Putamen (tissue), 1 donor: ENCODE data around the gene ATRN.

ENCODE experiments used
- DNase-seq: peaks from one replicate; pipeline ENCODE4 v3.0.0-alpha.2; 2016; ENCODE audit warnings: low spot score

The ATRN gene

GRCh38 chr20:3658019-3658715, 187.3 kb downstream of the ATRN start:
- DNase-seq, result no peak

- no peak for DNase-seq
Observed at GRCh38 chr20:3658716-3659491, 188.1 kb downstream of the ATRN start.

DNA sequence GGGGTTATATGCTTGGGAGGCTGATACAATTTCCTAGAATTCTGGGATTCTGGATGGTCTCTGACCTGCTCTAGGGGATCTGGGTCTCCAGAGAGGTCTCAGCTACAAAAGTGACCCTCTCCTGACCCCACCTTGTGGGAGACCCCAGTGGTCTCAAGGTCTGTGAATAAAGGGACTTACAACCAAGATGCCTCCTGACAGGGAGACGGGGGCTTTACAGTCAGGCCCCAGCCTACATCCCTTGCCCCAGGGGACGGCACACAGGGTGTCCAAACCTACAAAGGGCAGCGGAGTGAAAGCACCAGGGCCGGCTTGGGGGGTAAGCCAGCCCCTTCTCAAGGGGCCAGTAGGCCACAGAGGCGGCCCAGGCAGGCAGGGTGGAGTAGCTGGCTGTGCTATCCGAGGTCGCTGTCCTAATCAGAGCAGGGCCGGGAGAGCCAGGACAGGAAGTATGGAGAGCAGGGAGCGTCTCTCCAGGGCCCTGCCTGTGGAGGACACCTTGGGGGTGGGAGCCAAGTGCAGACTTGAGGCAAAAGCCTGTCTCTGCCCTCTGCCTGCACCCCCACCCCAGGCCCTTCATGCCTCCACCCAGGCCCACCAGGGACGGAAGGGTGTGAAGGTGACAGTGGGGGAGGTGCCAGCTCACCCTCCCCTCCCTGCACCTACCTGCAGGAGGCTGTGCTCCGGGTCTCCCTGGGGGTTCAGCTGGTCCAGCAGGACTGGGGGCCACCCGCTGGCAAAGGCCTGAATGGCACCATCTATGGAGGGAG, 188.9 kb downstream of the ATRN start:
- DNase-seq, result no peak

GRCh38 chr20:3660262-3661059, 189.6 kb downstream of the ATRN start:
- DNase-seq, result no peak

DNA sequence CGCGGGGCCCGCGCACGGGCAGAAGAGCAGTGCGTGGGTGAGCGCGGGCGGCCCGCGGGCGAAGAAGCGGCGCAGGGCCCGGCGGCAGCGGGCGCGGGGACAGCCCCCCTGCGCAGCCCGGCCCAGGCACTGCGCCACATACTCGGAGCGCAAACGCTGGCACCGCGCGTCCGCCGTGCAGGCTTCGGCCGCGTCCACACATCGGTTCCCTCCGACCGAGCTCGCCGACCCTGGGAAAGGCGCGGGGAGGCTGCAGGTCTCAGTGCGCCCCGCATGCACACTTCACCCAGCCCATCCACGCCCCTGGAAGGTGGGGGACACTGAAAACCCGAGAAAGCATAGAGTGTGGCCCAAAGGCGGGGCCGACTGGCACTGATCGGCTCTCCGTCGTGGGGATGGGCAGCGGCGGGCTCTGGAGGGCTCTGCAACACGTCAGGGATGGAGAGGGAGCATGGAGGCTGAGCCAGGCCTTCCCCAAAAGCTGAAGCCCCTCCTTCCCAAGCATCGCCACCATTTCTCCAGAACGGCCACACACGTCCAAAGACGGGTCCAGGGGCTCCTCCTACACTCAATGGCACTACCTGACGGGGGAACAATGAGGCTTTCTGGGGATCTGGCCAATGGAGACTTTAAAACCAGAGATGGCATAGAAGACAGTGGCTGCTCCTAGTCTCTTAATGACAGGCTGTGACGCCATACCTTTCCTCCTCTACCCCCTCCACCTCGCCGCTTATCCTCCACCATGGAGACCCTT, 190.4 kb downstream of the ATRN start:
- no peak for DNase-seq

DNA sequence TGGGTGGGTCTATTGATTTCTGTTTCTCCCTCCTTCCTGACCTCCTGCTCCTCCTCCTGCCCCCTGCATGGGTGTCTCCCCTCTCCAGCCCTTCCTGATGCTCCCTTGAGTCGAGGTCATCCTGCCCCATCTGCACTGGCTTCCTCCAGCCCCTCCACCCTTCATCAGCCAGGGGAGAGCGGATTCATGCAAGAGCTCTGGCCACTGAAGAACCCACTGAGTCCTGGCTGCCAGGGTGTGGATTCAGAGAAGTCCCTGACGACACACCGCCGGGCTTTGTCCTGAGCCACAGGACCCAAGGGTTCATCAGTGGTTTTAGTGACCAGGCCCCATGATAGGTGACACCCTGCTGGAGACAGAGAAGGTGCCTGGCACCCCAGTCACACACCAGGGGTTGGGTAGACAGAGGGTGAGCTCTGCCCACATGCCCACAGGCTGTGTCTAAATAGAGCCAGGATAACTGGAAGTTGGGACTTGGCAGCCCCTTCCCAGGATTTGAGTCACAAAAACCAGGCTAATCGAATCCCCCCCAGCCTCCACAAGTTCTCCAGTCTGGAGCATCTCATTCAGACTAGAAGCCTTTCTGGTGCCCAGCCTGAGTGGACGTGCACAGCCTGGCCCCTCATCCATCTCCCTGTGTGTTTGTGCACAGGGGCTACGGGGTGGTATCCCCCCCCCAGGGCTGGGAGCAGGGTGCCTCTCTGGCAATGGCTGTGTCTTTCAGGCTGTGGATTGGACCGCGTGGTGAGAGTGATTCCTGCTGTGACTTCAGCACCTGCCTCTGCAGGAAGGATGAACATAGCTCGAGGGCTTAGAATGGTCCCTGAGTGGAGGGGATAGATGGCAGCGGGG, 191.2 kb downstream of the ATRN start:
- no peak for DNase-seq

- no peak for DNase-seq
Observed at GRCh38 chr20:3663031-3663701, 192.3 kb downstream of the ATRN start, which contains the start of gene GFRA4. TSS of gene GFRA4 (minus strand) at chr20:3663399. CDS start at chr20:3663399, 0 bp downstream.

DNA sequence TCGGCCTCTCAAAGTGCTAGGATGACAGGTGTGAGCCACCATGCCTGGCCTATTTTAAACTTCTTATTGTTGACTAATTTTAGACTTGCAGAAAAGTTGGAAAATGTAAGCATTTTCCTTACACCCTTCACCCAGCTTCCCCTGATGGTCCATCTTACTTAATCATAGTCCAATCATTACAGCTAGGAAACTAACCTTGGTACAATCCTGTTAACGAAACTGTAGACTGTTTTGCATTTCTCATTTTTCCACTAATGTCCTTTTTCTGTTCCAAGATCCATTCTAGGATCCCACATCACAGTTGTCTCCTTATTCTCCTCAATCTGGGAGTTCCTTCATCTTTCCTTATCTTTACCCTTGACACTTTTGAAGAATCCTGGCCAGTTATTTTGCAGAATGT, 193.0 kb downstream of the ATRN start:
- no peak for DNase-seq

DNA sequence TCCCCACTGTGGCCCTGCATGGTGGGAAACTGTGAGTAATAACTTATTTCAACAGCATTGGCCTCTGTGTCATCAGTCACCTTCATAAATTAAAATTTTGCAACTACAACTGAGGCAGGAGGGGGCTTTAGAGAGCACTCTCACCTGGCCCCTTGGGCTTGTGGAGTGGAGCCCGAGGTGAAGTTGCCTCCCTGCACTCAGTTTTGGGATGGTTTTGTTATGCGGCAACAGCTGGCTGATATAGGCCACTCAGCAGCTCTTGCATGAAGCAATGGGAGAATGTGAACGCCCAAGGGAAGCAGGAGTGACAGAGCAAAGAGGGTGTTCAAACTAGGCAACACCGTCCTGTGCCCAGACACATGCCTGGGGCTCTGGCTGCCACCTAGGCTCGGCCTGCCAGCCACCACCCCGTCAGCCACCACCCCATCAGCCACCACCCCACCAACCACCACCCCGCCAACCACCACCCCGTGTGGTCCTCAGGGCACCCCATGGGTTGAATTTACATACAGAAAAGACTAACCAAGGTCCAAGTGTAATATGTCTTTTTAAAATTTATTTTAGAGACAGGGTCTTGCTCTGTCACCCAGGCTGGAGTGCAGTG, 196.7 kb downstream of the ATRN start:
- no peak for DNase-seq

- DNase-seq, result no peak
Observed at GRCh38 chr20:3669710-3670367, 199.0 kb downstream of the ATRN start.

DNA sequence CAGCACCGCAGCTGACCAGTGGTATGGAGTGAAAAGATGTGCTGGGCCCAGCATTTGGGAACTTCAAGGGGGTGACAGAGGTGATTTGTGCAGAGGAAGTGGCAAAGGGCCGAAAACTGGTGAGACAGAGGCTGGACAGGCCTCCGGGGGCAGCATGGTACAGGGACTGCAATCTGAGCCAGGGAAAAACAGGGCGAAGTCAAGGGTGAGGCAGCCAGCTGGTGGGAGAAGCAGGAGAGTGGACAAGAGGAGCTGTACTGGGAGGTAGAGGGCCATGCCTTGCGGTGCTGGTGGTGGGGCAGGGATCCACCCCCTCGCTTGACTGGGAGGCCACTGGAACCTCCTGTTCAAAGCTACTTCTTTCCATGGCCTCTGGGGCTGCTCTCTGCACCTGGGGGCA, 199.7 kb downstream of the ATRN start:
- DNase-seq, result no peak

DNA sequence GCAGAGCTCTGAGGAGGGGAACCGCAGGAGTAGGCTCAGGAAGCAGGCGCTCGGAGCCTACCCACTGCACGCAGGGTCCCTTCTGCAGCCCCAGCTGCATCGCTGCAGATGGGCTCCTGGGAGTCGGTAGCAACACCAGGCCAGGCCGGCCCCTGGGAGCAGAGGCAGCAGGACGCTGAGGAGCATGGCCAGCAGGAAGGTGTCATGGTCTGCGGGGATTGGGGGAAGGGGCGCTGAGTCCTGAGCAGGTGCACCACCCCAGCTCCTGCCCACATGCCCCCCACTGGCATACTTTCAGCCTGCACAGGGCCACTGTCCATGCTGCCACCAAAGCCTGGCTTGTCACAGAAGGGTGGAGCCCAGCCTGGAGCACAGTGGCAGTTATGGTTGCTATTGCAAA, 200.1 kb downstream of the ATRN start:
- no peak for DNase-seq

DNA sequence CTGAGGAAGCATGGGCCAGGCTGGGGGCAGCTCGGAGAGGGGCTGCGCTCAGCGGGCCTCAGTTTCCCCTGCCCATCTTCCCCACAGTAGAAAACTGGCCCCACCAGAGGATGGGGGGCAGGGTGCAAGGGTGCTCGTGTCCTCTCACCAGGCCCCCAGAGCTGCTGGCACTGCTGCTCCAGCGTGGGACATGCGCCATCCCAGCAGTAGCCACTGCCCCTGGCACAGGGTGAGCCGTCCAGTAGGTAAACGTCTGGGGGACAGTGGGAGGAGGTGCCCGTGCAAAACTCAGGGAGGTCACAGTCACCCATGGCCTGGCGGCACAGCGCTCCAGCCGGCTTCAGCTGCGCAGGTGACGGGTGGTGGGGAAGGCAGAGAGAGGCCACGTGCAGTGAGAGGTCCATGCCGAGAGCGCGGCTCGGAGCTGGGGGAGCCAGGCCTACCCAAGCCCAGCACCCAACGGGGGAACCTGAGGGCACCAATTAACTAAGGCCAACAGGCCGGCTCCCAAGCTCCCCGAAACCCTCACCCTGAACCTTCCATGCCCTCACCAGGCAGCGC, 201.2 kb downstream of the ATRN start:
- no peak for DNase-seq

DNA sequence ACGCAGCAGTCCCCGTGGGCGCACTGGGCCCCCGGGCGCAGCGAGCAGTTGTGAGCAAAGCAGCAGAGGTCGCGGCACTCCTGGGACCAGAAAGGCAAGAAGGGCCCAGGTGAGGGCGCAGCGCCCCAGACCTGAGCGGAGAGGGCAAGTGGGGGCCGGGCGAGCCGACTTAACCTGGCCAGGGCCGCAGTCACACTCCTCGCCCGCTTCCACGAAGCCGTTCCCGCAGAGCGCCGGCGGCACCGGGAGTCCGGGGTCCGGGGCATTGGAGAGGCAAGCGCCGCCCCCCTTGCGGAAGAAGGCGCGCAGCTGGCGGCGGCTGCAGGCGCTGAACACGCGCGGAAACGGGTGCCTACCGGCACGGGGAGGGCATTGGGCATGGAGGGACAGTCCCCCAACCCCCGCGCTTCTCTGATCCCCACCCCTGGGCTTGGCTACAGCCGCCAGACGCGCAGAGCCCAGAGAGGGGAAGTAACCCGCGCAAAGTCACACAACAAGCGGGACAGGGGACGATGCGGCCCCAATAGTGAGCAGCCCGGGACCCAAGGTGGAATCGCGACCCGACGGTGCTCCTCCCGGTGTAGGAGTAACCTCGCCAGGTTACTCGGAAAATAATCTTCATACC, 201.8 kb downstream of the ATRN start:
- DNase-seq, result no peak

GRCh38 chr20:3673221-3674070, 202.6 kb downstream of the ATRN start:
- no peak for DNase-seq

GRCh38 chr20:3674447-3674846, 203.6 kb downstream of the ATRN start:
- DNase-seq, result no peak
